Measurements from ENCODE around the gene NLE1.
"Not testable (repeated sequence)": the region's sequence is repeated elsewhere in the genome, so short reads cannot be mapped to it uniquely, and the experiment has no call there.

NLE1 gene

DNA sequence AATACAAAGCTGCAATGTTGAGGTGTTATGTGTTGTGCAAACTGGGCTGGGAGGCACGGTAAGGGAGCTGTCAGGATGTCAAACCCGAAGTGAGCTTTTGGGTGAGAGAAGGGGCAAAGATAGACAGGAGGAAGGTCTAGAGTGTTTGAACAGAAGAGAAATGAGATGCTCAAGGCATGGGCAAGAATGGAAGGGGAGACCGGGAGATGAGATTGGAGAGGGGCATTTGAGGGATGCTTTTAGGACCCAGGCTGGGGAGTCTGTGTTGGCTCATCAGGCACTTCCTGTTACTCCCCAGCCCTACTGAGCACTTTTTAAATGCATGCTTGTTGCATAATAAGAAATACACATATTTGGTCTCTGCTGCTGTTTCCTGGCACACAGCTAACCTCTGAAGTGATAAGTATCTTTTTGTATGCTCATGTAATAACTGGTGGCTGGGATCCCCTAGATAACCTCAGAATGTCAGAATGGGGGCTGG, 19.2 kb upstream of the NLE1 start:
- DNase-seq: no peak

DNA sequence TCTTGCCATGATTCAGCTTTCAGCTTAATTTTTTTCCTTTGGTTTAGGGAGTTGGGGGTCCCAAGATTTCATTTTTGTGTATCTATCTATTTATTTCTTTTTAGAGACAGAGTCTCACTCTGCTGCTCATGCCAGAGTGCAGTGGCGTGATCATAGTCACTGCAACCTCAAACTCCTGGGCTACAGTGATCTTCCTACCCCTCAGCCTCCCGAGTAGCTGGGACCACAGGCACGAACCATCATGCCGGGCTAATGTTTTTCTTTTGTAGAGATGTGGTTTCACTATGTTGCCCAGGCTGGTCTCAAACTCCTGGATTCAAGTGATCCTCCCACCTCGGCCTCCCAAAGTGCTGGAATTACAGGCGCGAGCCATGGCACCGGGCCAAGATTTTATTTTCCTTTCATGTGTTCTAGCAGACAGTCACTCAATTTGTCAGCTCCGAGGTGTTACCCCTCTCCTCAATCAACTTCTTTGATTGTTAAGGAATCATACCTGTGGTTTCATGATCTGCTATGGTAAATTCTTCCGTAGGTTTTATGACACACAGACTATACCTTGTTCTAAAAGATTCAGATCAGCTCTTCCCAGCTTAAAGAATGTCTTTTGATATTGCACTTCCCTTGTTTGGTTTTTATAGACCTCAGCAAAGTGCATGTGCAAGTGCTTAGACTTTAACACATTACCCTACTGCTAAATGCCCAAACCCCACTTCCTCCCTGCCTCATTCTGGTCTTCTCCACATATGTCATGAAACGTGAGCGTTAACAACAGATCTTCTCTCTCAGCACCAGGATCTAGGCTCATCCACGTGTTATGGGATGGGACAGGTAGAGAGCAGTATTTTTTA, 18.5 kb upstream of the NLE1 start:
- DNase-seq: no peak

DNA sequence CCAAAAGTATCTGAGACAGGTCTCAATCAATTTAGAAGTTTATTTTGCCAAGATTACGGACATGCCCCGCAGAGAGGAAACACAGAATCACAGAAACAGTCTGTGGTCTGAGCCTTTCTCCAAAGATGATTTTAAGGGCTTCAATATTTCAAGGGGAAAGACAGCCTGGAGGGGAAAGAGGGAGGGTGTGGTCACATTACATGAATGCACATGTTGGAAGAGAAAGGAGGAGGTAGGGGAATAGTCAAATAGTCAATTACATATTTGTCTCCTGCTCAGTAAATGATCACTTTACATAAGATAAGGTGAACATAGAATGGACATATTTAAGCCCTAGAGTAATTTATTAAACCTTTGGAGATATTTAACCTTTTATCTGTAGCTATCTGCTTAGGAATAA, 17.8 kb upstream of the NLE1 start:
- DNase-seq: no peak

DNA sequence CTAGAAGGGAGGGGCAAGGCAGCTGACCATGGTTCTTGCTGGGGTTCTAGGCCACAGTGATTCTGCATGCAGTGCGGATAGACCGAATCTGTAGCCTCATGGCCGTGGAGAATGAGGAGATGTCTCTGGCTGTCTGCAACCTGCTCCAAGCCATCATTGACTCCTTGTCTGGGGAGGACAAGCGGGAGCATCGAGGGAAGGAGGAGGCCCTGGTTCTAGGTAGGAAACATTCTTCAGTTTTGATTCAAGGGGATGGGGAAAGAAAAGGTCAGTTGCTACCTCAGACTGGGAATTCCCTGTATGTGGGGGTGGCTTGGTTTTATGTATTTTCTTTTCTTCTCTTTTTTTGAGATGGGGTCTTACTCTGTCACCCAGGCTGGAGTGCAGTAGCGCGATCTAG, 13.1 kb upstream of the NLE1 start:
- no peak for DNase-seq

DNA sequence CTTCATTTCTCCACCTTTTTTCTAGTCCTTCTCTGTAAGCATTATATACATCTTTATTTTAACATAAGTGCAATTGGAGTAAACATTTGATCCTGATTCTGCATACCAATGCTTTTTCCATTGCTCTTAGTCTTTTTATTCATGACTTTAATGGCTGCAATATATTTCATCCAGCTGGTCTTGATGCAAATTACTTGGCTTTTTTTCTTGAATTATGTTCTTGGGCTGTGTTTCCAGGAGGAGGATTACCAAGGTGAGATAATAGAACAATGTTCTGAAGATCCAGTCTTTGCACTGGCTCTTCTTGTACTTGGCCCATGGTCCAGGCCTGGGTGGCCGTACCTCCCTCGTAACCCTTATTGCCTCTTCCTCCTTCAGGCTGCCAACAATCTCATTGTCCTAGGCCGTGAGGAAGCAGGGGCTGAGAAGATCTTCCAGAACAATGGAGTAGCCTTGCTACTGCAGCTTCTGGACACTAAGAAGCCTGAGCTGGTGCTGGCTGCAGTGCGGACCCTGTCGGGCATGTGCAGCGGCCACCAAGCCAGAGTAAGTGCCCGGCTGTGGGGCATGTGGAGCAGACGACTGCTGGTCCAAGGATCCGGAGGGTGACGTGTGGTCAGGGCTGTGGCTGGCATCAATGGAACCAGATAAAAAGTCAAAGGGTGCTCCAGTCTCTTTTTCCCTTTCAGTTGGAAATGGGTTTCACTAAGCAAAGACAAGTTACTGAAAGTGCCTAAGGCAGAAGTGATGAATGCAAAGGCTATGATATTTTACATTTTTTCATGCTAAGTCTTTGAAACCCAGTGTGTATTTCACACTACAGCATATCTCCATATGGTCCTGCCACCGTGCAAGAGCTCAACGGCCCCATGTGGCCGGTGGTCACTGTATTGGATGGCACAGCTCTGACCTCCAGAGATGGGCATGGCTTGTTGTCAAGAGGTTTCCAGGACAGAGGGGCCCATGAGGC, 12.4 kb upstream of the NLE1 start:
- DNase-seq: no peak

DNA sequence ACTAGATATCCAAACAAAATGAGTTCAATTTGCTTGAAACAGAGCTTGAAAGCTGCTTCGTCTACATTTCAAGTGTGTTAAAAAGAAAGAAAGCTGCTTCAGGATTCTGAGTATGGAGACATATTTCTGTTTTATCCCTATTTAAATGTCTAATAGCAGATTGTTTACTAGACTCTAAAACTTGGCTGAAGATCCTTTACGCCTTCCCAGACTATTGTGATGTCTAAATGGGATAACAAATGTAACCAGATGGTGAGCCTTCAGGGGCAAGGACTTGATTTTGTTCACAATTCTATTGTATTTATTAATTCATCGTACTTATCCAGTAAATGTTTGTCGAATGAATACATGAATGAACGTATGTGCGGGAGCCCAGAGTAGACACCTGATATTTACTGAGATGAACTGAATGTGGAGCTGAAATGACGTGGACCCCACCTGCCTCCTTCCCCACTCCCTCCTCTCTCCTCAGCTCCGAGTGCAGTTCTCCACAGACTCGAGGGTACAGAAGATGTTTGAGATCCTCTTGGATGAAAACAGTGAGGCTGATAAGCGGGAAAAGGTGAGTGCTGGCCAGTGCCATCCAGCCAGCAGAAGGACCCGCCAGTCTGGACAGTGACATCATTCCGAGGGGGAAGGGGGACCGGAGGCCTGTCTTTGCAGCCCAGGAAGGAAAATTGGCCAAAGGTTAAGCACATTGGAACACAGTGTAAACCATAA, 10.5 kb upstream of the NLE1 start:
- no peak for DNase-seq

DNA sequence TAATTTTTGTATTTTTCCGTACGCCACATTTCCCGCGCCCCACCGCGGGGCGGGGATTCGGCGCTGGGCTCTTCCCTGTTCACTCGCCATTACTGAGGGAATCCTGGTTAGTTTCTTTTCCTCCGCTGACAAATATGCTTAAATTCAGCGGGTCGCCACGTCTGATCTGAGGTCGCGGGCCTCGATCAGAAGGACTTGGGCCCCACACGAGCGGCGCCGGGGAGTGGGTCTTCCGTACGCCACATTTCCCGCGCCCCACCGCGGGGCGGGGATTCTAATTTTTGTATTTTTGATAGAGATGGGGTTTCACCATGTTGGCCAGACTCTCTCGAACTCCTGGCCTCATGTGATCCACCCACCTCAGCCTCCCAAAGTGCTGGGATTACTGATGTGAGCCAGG, 9.0 kb upstream of the NLE1 start:
- DNase-seq: not testable (repeated sequence)

DNA sequence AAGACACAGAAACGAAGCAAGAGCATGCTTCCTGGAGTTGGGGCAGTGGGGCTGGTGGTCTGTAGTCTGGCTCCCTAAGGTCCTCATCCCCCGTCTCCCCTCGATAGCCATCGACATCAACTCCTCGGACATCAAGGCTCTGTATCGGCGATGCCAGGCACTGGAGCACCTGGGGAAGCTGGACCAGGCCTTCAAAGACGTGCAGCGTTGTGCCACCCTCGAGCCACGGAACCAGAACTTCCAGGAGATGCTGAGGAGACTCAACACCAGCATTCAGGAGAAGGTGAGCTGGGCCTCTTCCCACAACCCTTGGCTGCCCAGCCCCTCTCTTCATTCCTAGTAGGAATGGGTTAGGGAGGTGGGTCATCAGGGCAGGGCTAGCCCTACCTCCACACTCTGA, 7.8 kb upstream of the NLE1 start:
- no peak for DNase-seq

DNA sequence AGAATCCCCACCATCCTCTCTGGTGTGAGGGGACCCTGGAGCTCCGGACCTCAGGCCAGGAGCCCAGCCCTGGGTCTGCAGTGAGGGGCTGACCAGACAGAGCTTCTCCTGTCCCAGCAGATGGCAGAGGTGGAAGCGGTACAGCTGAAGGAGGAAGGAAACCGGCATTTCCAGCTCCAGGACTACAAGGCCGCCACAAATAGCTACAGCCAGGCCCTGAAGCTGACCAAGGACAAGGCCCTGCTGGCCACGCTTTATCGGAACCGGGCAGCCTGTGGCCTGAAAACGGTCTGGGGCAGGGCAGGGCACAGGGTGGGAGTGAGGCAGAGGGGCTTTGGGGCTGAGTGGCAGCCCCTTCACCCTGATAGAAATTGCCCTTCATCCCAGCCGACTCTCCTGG, 6.0 kb upstream of the NLE1 start:
- DNase-seq: no peak

DNA sequence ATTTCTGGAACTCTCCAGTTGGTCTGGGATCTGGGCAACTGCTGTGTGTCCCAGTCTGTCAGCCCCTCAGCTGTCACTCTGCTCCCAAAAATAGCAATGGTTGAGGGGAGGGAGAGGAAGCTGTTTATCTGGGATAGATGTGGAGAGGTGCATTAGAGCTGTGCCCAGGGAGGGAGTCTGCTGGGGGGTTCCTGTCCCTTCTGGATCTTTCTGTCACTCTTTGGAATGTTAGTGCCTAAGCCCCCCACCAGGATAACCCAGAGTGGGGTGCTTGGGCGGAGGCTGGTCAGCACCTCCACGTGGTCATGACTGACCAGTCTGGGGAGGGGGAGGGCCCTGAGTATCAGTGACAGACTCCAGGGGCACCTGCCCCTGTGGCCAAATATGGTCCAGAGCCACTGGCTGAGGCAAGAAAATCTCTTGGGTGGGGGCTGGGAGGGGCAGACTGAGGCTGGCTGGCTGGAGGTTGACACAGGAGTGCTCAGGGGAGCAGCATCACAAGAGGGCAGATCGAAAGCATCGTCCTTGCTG, 5.3 kb upstream of the NLE1 start, which contains the start of gene UNC45B:
TSS of gene UNC45B (plus strand) at position 443 of the 531 bp plus-strand sequence. CDS start 447 bp downstream, outside the sequence.
- DNase-seq: no peak

DNA sequence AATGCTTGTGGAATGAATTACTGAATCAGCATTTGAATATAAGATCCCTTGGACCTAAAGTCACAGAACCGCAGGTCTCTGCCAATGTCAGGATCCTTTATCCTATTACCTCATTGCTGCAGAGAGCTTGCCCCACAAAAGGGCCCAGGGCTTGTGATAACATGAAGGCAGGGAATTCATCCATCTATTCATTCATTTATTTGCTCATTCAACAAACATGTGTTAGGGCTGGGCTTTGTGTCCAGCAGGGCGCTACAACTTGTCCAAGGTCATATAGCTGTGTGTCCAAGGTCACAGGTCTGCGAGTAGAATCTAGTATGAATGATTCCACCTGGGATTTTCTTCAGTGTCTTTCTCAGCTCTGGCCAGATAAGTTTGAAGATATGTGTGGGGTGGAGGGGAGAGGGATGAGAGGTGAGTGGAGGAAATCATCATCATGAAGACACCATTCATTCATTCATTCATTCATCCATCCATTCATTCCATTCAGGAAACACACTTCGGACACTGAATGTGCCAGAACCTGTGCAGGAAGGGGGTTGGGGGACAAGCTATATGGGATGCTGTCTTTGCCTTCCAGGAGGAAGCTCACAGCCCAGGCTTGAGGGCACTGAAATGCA, 4.2 kb upstream of the NLE1 start:
- no peak for DNase-seq

DNA sequence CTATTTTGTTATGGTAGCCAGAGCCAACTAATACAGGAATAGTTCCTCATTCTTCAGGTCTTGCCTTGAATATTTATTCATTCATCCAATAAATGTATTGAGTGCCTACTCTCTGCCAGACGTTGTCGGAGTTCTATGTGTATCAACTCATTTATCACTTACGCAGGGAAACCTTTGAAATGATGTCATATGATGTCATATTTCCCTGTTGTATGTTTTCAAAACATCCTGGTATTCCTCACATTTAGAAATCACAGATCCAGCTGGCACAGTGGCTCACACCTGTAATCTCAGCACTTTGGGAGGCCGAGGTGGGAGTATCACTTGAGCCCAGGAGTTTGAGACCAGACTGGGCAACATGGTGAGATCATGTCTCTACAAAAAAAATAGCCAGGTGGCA, 2.7 kb upstream of the NLE1 start:
- DNase-seq: no peak

DNA sequence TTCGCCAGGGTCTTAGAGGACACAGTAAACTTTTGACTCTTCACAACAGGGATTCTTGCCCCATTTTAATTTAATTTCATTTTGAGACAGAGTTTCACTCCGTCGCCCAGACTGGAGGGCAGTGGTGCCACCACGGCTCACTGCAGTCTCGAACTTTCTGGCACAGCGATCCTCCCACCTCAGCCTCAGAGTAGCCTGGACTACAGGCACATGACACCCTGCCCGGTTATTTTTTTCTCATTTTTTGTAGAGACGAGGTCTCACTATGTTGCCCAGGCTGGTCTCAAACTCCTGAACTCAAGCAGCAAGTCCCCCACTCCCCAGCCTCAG, 329 bp upstream of the NLE1 start:
- no peak for DNase-seq

DNA sequence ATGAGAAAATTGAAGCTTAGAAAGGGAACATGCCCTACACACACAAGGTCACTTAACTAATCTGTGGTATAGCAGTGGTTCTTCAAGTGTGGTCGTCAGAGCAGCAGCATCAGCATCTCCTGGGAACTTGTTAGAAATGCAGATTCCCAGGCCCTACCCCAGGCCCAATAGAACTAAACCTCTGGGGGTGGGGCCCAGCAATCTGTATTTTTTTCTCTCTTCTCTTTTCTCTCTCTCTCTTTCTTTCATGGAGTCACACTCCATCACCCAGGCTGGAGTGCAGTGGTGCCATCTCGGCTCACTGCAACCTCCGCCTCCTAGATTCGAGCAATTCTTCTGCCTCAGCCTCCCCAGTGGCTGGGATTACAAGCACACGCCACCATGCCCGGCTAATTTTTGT, 3.9 kb downstream of the NLE1 start:
- DNase-seq: no peak

DNA sequence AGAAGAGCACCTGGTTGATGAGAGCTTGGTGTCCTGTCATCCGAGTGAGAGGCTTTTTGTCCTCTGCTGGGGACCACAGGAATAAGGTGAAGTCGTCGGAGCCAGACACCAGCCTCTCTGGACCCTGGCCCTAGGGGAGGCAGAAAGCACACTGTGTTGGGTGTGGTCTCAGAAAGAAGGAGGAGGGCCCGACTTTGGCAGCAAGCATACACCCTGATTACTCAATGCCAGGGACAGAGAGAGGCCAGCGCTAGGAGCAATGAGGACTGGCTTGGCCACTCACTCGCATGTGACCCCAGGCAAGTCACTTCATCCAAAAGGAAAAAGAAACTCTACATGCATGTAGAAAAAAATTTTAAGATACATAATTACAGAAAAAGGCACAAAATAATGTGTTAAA, 6.8 kb downstream of the NLE1 start:
- DNase-seq: no peak

DNA sequence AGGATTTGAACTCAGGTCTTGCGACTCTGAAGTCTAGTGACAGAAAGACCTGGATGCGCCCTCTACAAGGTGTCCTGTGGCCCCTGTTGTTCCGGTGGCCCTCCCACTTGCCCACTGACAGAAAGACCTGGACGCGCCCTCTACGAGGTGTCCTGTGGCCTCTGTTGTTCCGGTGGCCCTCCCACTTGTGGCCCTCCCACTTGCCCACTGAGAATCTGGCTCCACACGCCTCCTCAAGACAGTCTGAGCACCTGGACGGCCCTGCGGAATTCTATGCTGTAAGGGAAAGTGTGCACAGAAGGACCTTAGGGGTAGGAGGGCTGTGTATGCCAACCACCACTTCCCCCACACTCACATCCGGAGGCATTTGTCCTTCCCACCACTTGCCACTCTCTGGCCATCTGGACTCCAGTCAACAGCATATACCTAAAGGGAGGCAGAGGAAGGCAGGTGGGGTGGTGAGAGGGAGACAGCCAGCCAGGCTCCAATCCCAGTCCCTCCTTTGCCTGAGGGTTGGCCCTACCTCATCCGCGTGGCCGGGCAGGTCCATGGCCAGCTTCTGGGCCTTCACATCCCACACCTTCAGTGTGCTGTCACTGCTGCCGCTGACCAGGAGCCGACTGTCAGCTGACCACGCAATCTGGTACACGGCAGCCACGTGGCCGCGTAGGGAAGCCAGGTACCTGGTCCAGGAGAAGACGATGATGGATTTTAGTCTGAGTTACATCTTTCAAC, 9.1 kb downstream of the NLE1 start:
- no peak for DNase-seq

DNA sequence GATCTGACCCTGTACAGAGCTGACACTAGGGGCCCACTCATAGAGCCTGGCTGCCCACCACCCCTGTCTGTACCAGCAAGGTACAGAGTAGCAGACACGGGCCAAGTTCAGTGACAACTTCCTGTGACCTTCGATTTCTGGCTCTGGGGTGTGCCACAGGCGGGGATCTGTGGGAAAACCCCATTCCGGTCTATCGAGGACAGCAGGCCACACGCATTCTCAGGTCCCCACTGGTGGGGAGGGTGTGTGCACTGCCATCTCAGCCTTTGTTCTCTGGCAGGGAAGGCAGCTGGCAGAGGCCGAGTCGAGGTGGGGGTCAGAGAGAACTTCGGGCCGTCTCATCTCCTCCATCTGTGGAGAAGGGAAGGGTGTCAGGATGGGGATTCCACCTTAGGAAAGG, 10.0 kb downstream of the NLE1 start:
- no peak for DNase-seq

DNA sequence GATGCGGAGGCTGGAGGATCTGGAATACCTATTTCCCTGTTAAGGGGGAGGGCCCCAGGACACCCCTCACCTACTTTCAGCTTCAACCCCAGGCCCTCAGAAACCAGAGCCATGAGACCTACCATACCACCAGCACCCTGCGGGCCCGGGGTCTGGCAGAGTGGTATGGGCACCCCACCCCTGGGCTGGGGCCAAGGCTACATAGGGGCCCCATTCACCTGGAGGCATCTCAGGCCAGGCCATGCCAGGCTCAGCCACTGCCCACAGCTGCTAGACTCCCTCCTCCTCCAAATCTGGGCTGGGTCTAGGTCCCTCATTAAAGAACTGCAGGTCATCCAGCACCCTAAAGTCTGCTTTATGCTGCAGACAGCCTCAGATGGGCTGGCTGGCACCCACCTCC, 11.7 kb downstream of the NLE1 start:
- DNase-seq: no peak

DNA sequence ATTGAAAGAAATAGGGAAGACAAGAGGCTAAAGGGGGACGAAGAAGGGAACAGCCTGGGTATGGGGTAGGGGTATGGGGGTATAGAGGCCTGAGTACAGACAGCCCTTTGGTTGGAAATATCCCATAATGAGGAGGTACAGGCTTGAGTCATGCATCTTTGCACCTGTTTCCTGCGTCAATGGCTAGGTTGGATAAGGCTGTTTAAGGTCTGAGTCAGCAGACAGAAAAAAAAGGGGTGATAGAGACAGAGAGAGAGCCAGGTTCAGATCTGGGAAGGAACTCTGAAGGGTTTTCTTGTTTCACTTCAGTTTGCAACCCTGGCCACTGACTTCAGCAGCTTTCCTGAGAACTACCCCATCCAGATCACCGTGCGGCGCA, 12.1 kb downstream of the NLE1 start:
- no peak for DNase-seq

DNA sequence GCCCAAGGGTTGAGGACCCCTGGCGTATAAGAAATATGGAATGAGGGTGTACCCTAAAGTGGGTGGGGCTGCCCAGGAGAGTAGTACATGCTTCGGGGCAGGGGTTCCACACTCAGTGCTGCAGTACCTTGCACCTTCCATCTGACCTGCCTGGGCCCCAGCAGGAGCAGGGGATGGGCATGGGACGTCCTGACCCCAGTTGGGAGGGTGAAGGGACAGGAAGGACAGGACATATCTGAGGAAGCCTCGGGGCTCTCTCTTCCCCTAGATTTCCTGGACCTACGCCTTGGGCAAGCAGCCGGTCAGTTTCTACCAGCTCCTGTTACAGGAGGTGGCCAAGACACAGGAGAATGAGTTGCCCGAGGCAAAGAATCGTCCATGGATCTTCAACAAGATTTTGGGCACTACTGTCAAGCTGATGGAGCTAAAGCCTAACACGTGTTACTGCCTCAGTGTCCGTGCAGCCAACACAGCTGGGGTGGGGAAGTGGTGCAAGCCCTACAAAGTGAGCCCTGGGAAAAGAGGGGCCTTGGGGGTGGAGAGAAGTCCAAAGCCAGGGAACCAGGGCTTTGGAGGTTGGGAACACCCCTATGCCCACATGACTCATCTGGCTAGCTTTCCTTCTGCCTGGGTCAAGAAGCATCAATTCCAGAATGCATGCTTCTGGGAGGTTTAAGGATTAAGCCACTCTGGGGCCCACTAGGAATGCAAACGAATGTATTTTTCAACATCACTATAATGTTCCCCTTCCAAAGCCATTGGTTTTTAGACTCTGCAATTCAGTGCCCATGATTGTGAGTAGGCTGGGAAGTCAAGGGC, 12.7 kb downstream of the NLE1 start:
- DNase-seq: no peak
